Loucy (cell line): ENCODE data around the gene RALGAPB.

Experiments
- H2AFZ ChIP-seq: fragments of 200-600 bp; sonication (generic); 2 replicates; pipeline ENCODE4 v1.6.0; 2016; ENCODE audit warnings: antibody characterized with exemption, mild to moderate bottlenecking, low read length, moderate library complexity
- H3F3A ChIP-seq: fragments of 200-600 bp; 2 replicates; pipeline ENCODE4 v1.6.0; 2016; ENCODE audit warnings: antibody characterized with exemption, low read depth, mild to moderate bottlenecking
- H3K27me3 ChIP-seq: fragments of 200-600 bp; sonication (generic); 2 replicates; pipeline ENCODE4 v1.6.1; 2014; ENCODE audit warnings: low read length, mild to moderate bottlenecking; ENCODE audit not compliant: insufficient read depth, poor library complexity, severe bottlenecking
- H3K36me3 ChIP-seq: fragments of 200-600 bp; sonication (generic); 2 replicates; pipeline ENCODE4 v1.6.1; 2016; ENCODE audit warnings: low read length; ENCODE audit not compliant: insufficient read depth
- H3K4me1 ChIP-seq: fragments of 200-600 bp; sonication (generic); 2 replicates; pipeline ENCODE4 v1.5.1; 2014; ENCODE audit warnings: low read length, mild to moderate bottlenecking; ENCODE audit not compliant: insufficient read depth, poor library complexity, severe bottlenecking
- H3K4me2 ChIP-seq: fragments of 200-600 bp; sonication (generic); 2 replicates; pipeline ENCODE4 v1.6.0; 2014; ENCODE audit warnings: antibody characterized with exemption, low read length, low read depth, mild to moderate bottlenecking; ENCODE audit not compliant: poor library complexity, severe bottlenecking
- H3K4me3 ChIP-seq: fragments of 200-600 bp; sonication (generic); 2 replicates; pipeline ENCODE4 v1.5.1; 2014; ENCODE audit warnings: low read length, mild to moderate bottlenecking, mixed read lengths; ENCODE audit not compliant: poor library complexity, severe bottlenecking
- H3K79me2 ChIP-seq: fragments of 200-600 bp; sonication (generic); 2 replicates; pipeline ENCODE4 v1.6.1; 2014; ENCODE audit warnings: low read length; ENCODE audit not compliant: insufficient read depth
- H3K9ac ChIP-seq: fragments of 200-600 bp; sonication (generic); 2 replicates; pipeline ENCODE4 v1.6.0; 2014; ENCODE audit warnings: mild to moderate bottlenecking, low read depth, low read length, moderate library complexity; ENCODE audit not compliant: poor library complexity, severe bottlenecking
- H3K9me2 ChIP-seq: fragments of 200-600 bp; sonication (generic); replicated peaks from 2 replicates; pipeline ENCODE4 v1.6.1; 2016; ENCODE audit warnings: low read depth, low read length, mixed read lengths
- H3K9me3 ChIP-seq: fragments of 200-600 bp; sonication (generic); 2 replicates; pipeline ENCODE4 v1.6.1; 2014; ENCODE audit warnings: mild to moderate bottlenecking, antibody characterized with exemption, low read length, low read depth; ENCODE audit not compliant: insufficient read depth
- H4K20me1 ChIP-seq: fragments of 200-600 bp; sonication (generic); 2 replicates; pipeline ENCODE4 v1.6.0; 2014; ENCODE audit warnings: antibody characterized with exemption, low read length, mild to moderate bottlenecking; ENCODE audit not compliant: insufficient read depth, poor library complexity, severe bottlenecking
- CTCF ChIP-seq: fragments of 200-600 bp; sonication (generic); conservative IDR thresholded peaks from 2 replicates; pipeline ENCODE4 v1.5.1; 2014; ENCODE audit warnings: mild to moderate bottlenecking, antibody characterized with exemption, low read length
- EZH2phosphoT487 ChIP-seq: fragments of 200-600 bp; IDR thresholded peaks from 2 replicates; pipeline ENCODE4 v1.6.1; 2018; ENCODE audit warnings: antibody characterized with exemption, mild to moderate bottlenecking, moderate library complexity, borderline replicate concordance

The RALGAPB gene

GRCh38 chr20:38514185-38514584 is 41.5 kb downstream of the RALGAPB start:
- Histone ChIP-seq H3K79me2 (peaks cover 4% of the 10 kb centered on the region; the same call in 1 of the 2 replicates), H3K36me3 (peaks cover 61% of the 10 kb centered on the region), H3F3A (no peaks in the 10 kb centered on the region), H2AFZ (no peak overlapping the region), H3K4me1 (no peaks in the 10 kb centered on the region), H3K27me3 (no peaks in the 10 kb centered on the region), H3K4me3 (no peak overlapping the region), H3K9me3 (no peaks in the 10 kb centered on the region), H4K20me1 (no peaks in the 10 kb centered on the region), H3K4me2 (no peak overlapping the region), H3K9me2 (no peaks in the 10 kb centered on the region), H3K9ac (no peak overlapping the region)
- TF ChIP-seq EZH2phosphoT487: no peak
- TF ChIP-seq CTCF: no peak

- no peaks in the 10 kb centered on the region for H3K9me2 ChIP-seq
- H3K9me3 ChIP-seq: no peaks in the 10 kb centered on the region
- H3K4me1 ChIP-seq: no peaks in the 10 kb centered on the region
- H3K4me3 ChIP-seq: no peak overlapping the region
- no peaks in the 10 kb centered on the region for H3F3A ChIP-seq
- H4K20me1 ChIP-seq: no peaks in the 10 kb centered on the region
- TF ChIP-seq EZH2phosphoT487 (no peak), CTCF (no peak)
- no peaks in the 10 kb centered on the region for H3K27me3 ChIP-seq
- peaks cover 60% of the 10 kb centered on the region for H3K36me3 ChIP-seq
- no peak overlapping the region for H3K9ac ChIP-seq
- no peak overlapping the region for H2AFZ ChIP-seq
- peaks cover 4% of the 10 kb centered on the region; the same call in 1 of the 2 replicates for H3K79me2 ChIP-seq
- no peak overlapping the region for H3K4me2 ChIP-seq
These were observed 42.3 kb downstream of the RALGAPB start for GRCh38 chr20:38514947-38515346.

- peaks cover 4% of the 10 kb centered on the region; the same call in 1 of the 2 replicates for H3K79me2 ChIP-seq
- peaks cover 58% of the 10 kb centered on the region for H3K36me3 ChIP-seq
These were observed 43.0 kb downstream of the RALGAPB start for GRCh38 chr20:38515631-38516030.

More at GRCh38 chr20:38515631-38516030, 43.0 kb downstream of the RALGAPB start:
- no peak overlapping the region for H3K4me2 ChIP-seq
- no peaks in the 10 kb centered on the region for H3K27me3 ChIP-seq
- H3F3A ChIP-seq: no peaks in the 10 kb centered on the region
- no peak for TF ChIP-seq EZH2phosphoT487
- TF ChIP-seq CTCF: no peak
- no peak overlapping the region for H2AFZ ChIP-seq
- no peaks in the 10 kb centered on the region for H4K20me1 ChIP-seq
- no peaks in the 10 kb centered on the region for H3K9me2 ChIP-seq
- H3K4me1 ChIP-seq: no peaks in the 10 kb centered on the region
- no peaks in the 10 kb centered on the region for H3K9me3 ChIP-seq
- no peak overlapping the region for H3K9ac ChIP-seq
- no peak overlapping the region for H3K4me3 ChIP-seq
